CD4-positive, alpha-beta T cell (primary cell): ENCODE results near the gene CRACR2A. TPM values are rescaled to one million over a fixed set of nuclear protein-coding genes. Genes with fewer than 3 reads are reported as not detected.

Experiments used
- ATAC-seq: fragments of 200-7000 bp; cut with Tn5 transposase; one replicate; pipeline ENCODE4 v1.10.0; 2022; ENCODE audit warnings: mild to moderate bottlenecking; ENCODE audit not compliant: poor library complexity
- CTCF ChIA-PET: fragments of 350-600 bp; sonication (Branson Sonifier 250); formaldehyde crosslinking; loops from one replicate; lab custom pipeline; 2021; ENCODE audit warnings: antibody characterized with exemption, inconsistent platforms; lab: Charles Lee
- POLR2A ChIA-PET: fragments of 350-600 bp; sonication (Branson Sonifier 250); formaldehyde crosslinking; loops from one replicate; lab custom pipeline; 2021; ENCODE audit warnings: antibody characterized with exemption, inconsistent platforms; lab: Charles Lee
- DNase-seq, 14 experiments: peaks; one replicate each; pipeline ENCODE4 v3.0.0-alpha.2; 2013 to 2020; ENCODE audit warnings: mixed read lengths in 2 of 14
- H3K27ac ChIP-seq, 2 donors: one replicate each; pipeline versions ENCODE4 v1.5.1 to v1.7.0; 2013; ENCODE audit warnings: low read length in 2 of 2, low read depth in 1 of 2, mild to moderate bottlenecking in 1 of 2
- H3K27me3 ChIP-seq, 2 experiments: 1 replicate in 1 of 2; 2 replicates in 1 of 2; pipeline versions ENCODE4 v1.6.1 to v1.7.0; 2013; ENCODE audit warnings: low read length in 2 of 2, control low read depth in 1 of 2, mild to moderate bottlenecking in 1 of 2, moderate library complexity in 1 of 2; ENCODE audit not compliant: insufficient read depth in 2 of 2, control insufficient read depth in 1 of 2
- H3K36me3 ChIP-seq: one replicate; pipeline ENCODE4 v1.6.1; 2013; ENCODE audit warnings: low read length, control low read depth; ENCODE audit not compliant: insufficient read depth
- H3K4me1 ChIP-seq: one replicate; pipeline ENCODE4 v1.6.1; 2013; ENCODE audit warnings: low read length, control low read depth; ENCODE audit not compliant: insufficient read depth
- H3K4me3 ChIP-seq: one replicate; pipeline ENCODE4 v1.5.1; 2013; ENCODE audit warnings: mild to moderate bottlenecking, low read length, moderate library complexity
- H3K9me3 ChIP-seq, 2 experiments: 1 replicate in 1 of 2; 2 replicates in 1 of 2; pipeline versions ENCODE4 v1.6.1 to v1.7.0; 2013; ENCODE audit warnings: low read length in 2 of 2, mild to moderate bottlenecking in 2 of 2, control low read depth in 1 of 2, moderate library complexity in 1 of 2; ENCODE audit not compliant: control insufficient read depth in 1 of 2, insufficient read depth in 1 of 2
- H3K27ac Mint-ChIP-seq: one replicate; pipeline ENCODE4 v1.8.0; 2020; ENCODE audit warnings: mixed read lengths
- H3K27me3 Mint-ChIP-seq: one replicate; pipeline ENCODE4 v1.8.0; 2021; ENCODE audit warnings: mixed read lengths
- H3K36me3 Mint-ChIP-seq: one replicate; pipeline ENCODE4 v1.8.0; 2021; ENCODE audit warnings: low read depth, mixed read lengths
- H3K4me1 Mint-ChIP-seq: one replicate; pipeline ENCODE4 v1.8.0; 2021; ENCODE audit warnings: low read depth, mixed read lengths
- H3K4me3 Mint-ChIP-seq: one replicate; pipeline ENCODE4 v1.8.0; 2020; ENCODE audit warnings: mild to moderate bottlenecking, mixed read lengths
- H3K9me3 Mint-ChIP-seq: one replicate; pipeline ENCODE4 v1.8.0; 2020; ENCODE audit warnings: mixed read lengths
- CTCF ChIP-seq: fragments of 200-600 bp; IDR thresholded peaks from one replicate; pipeline ENCODE4 v1.8.0; 2022; ENCODE audit warnings: antibody characterized with exemption, mild to moderate bottlenecking
- intact Hi-C, 2 experiments: fragments of 100-400 bp; cut with DNase I in 1 of 2; cut with micrococcal nuclease in 1 of 2; formaldehyde crosslinking; loops; one replicate each; pipeline versions ENCODE4 v1.15.1 to v1.9.0; 2023 to 2025; cut with DNase I, micrococcal nuclease
- total RNA-seq, 174 experiments: library from RNA in 2 of 174; stranded (reverse) in 2 of 174; gene quantifications; one replicate each; pipeline ENCODE4 v1.2.3 and lab custom pipeline; 2021 to 2026

CRACR2A gene
- total RNA-seq, 2 experiments from 2014 or later: 23.5 to 27.5 TPM

GRCh38 chr12:3630621-3631271, 122.2 kb downstream of the CRACR2A start:
- Mint-ChIP-seq H3K27me3 (no peaks in the 10 kb centered on the region), H3K27ac (no peak overlapping the region), H3K4me1 (no peaks in the 10 kb centered on the region), H3K4me3 (no peak overlapping the region), H3K36me3 (peaks cover 86% of the 10 kb centered on the region), H3K9me3 (no peaks in the 10 kb centered on the region)
- Histone ChIP-seq H3K36me3 (peaks cover 69% of the 10 kb centered on the region), H3K4me3 (no peak overlapping the region), H3K9me3 (no peaks in the 10 kb centered on the region), H3K4me1 (no peaks in the 10 kb centered on the region), H3K27me3 (no peaks in the 10 kb centered on the region), H3K27ac (no peak overlapping the region)
- ChIA-PET CTCF (no interaction called here), POLR2A (no interaction called here)
- ATAC-seq: no peak
- intact Hi-C loops: no loop called here
- TF ChIP-seq CTCF: no peak
- no peak for DNase-seq

GRCh38 chr12:3630111-3630510, 122.8 kb downstream of the CRACR2A start:
- no peak for TF ChIP-seq CTCF
- DNase-seq (no peak), ATAC-seq (no peak)
- Mint-ChIP-seq H3K4me1 (no peaks in the 10 kb centered on the region), H3K36me3 (peaks cover 93% of the 10 kb centered on the region), H3K4me3 (no peak overlapping the region), H3K27ac (no peak overlapping the region), H3K27me3 (no peaks in the 10 kb centered on the region), H3K9me3 (no peaks in the 10 kb centered on the region)
- no peak overlapping the region for H3K27ac ChIP-seq
- H3K27me3 ChIP-seq: no peaks in the 10 kb centered on the region
- no peaks in the 10 kb centered on the region for H3K4me1 ChIP-seq
- ChIA-PET CTCF (no interaction called here), POLR2A (no interaction called here)
- intact Hi-C loops: no loop called here
- no peaks in the 10 kb centered on the region for H3K9me3 ChIP-seq
- H3K36me3 ChIP-seq: peaks cover 68% of the 10 kb centered on the region
- no peak overlapping the region for H3K4me3 ChIP-seq

- no peaks in the 10 kb centered on the region for H3K27me3 ChIP-seq
- no peaks in the 10 kb centered on the region for H3K4me1 Mint-ChIP-seq
- no peak for DNase-seq
- TF ChIP-seq CTCF: no peak
- H3K4me3 ChIP-seq: no peak overlapping the region
- peaks cover 76% of the 10 kb centered on the region for H3K36me3 ChIP-seq
- H3K27ac ChIP-seq: no peak overlapping the region
- intact Hi-C loops: no loop called here
- H3K4me3 Mint-ChIP-seq: no peak overlapping the region
- peaks cover 93% of the 10 kb centered on the region for H3K36me3 Mint-ChIP-seq
- H3K27me3 Mint-ChIP-seq: no peaks in the 10 kb centered on the region
- H3K4me1 ChIP-seq: no peaks in the 10 kb centered on the region
- ChIA-PET CTCF (no interaction called here), POLR2A (no interaction called here)
- H3K9me3 Mint-ChIP-seq: no peaks in the 10 kb centered on the region
- ATAC-seq: no peak
- no peaks in the 10 kb centered on the region for H3K9me3 ChIP-seq
- H3K27ac Mint-ChIP-seq: no peak overlapping the region
These were observed 123.7 kb downstream of the CRACR2A start for GRCh38 chr12:3629057-3629830.
